Nephron (organoid): Measurements from ENCODE around the gene TMEM151B.
"Not testable (repeated sequence)": the region's sequence is repeated elsewhere in the genome, so short reads cannot be mapped to it uniquely, and the experiment has no call there.

ENCODE experiments used
- H3K27ac Mint-ChIP-seq, 3 experiments: 2 replicates each; pipeline ENCODE4 v1.8.0; 2020; ENCODE audit warnings: mixed read lengths in 3 of 3, mild to moderate bottlenecking in 2 of 3, moderate library complexity in 1 of 3
- H3K27me3 Mint-ChIP-seq: 2 replicates; pipeline ENCODE4 v1.8.0; 2021; ENCODE audit warnings: low read depth, mild to moderate bottlenecking, moderate library complexity, mixed read lengths
- H3K36me3 Mint-ChIP-seq: 2 replicates; pipeline ENCODE4 v1.8.0; 2020; ENCODE audit warnings: low read depth, mixed read lengths
- H3K4me1 Mint-ChIP-seq: 2 replicates; pipeline ENCODE4 v1.8.0; 2020; ENCODE audit warnings: mixed read lengths
- H3K4me3 Mint-ChIP-seq, 3 experiments: 2 replicates each; pipeline ENCODE4 v1.8.0; 2020; ENCODE audit warnings: mild to moderate bottlenecking in 3 of 3, mixed read lengths in 3 of 3, moderate library complexity in 2 of 3
- H3K9me3 Mint-ChIP-seq: 2 replicates; pipeline ENCODE4 v1.8.0; 2020; ENCODE audit warnings: mixed read lengths
- CTCF ChIP-seq, 3 experiments: fragments of 200-600 bp; sonication (generic); IDR thresholded peaks; one replicate each; pipeline ENCODE4 v1.5.0; 2021; ENCODE audit warnings: antibody characterized with exemption in 3 of 3; ENCODE audit not compliant: unreplicated experiment in 3 of 3

Gene TMEM151B

GRCh38 chr6:44342052-44342451, 71.8 kb downstream of the TMEM151B start:
- Mint-ChIP-seq H3K27ac (no peak overlapping the region), H3K27me3 (peaks cover 22% of the 10 kb centered on the region), H3K36me3 (no peaks in the 10 kb centered on the region), H3K9me3 (no peaks in the 10 kb centered on the region), H3K4me3 (no peak overlapping the region), H3K4me1 (peaks cover 6% of the 10 kb centered on the region)
- TF ChIP-seq CTCF (IDR thresholded peaks at IDR 0.05; ENCODE audit: unreplicated experiment in 3 of 3): no peak

- Mint-ChIP-seq H3K27ac (no peak within 1 kb of the TSS), H3K36me3 (no peaks in the 10 kb centered on the region), H3K9me3 (no peaks in the 10 kb centered on the region), H3K27me3 (peaks cover 22% of the 10 kb centered on the region), H3K4me3 (no peak within 1 kb of the TSS), H3K4me1 (peaks cover 6% of the 10 kb centered on the region)
- TF ChIP-seq CTCF (IDR thresholded peaks at IDR 0.05; ENCODE audit: unreplicated experiment in 3 of 3): no peak
Measured at GRCh38 chr6:44342489-44342888, 72.2 kb downstream of the TMEM151B start, which contains the start of gene SPATS1. SPATS1 (plus strand) TSS chr6:44342650; CDS start chr6:44343096, 446 bp downstream.

- peaks cover 20% of the 10 kb centered on the region for H3K27me3 Mint-ChIP-seq
- H3K4me3 Mint-ChIP-seq, H3K9me3 Mint-ChIP-seq, H3K36me3 Mint-ChIP-seq, H3K27ac Mint-ChIP-seq, H3K4me1 Mint-ChIP-seq: not testable (repeated sequence)
Measured at GRCh38 chr6:44346818-44347217, 76.6 kb downstream of the TMEM151B start.

GRCh38 chr6:44349904-44350649, 79.8 kb downstream of the TMEM151B start:
- no peaks in the 10 kb centered on the region for H3K9me3 Mint-ChIP-seq
- no peak overlapping the region for H3K4me3 Mint-ChIP-seq
- no peak overlapping the region for H3K27ac Mint-ChIP-seq
- no peaks in the 10 kb centered on the region for H3K4me1 Mint-ChIP-seq
- H3K36me3 Mint-ChIP-seq: no peaks in the 10 kb centered on the region
- peaks cover 8% of the 10 kb centered on the region for H3K27me3 Mint-ChIP-seq
- TF ChIP-seq CTCF (IDR thresholded peaks at IDR 0.05; ENCODE audit: unreplicated experiment in 3 of 3): no peak

- not testable (repeated sequence) for H3K36me3 Mint-ChIP-seq, H3K27me3 Mint-ChIP-seq, H3K9me3 Mint-ChIP-seq, H3K4me3 Mint-ChIP-seq, H3K4me1 Mint-ChIP-seq, H3K27ac Mint-ChIP-seq
Measured at GRCh38 chr6:44350650-44350994, 80.4 kb downstream of the TMEM151B start.

- H3K9me3 Mint-ChIP-seq: peaks cover 3% of the 10 kb centered on the region
- H3K36me3 Mint-ChIP-seq: no peaks in the 10 kb centered on the region
- H3K4me3 Mint-ChIP-seq: no peak overlapping the region
- no peaks in the 10 kb centered on the region for H3K4me1 Mint-ChIP-seq
- H3K27me3 Mint-ChIP-seq: peaks cover 12% of the 10 kb centered on the region
- H3K27ac Mint-ChIP-seq: no peak overlapping the region
- TF ChIP-seq CTCF (IDR thresholded peaks at IDR 0.05; ENCODE audit: unreplicated experiment in 3 of 3): no peak
Measured at GRCh38 chr6:44352259-44352658, 82.0 kb downstream of the TMEM151B start.

- no peak overlapping the region for H3K27ac Mint-ChIP-seq
- no peaks in the 10 kb centered on the region for H3K4me1 Mint-ChIP-seq
- H3K4me3 Mint-ChIP-seq: no peak overlapping the region
- H3K9me3 Mint-ChIP-seq: peaks cover 3% of the 10 kb centered on the region
- TF ChIP-seq CTCF (IDR thresholded peaks at IDR 0.05; ENCODE audit: unreplicated experiment in 3 of 3): no peak
- peaks cover 12% of the 10 kb centered on the region for H3K27me3 Mint-ChIP-seq
- no peaks in the 10 kb centered on the region for H3K36me3 Mint-ChIP-seq
Measured at GRCh38 chr6:44353336-44353735, 83.1 kb downstream of the TMEM151B start.
